Mesodermal cell (in vitro differentiated cells): ENCODE data around the gene ANKK1.

Source experiments
- H3K27ac ChIP-seq: 2 replicates; pipeline ENCODE4 v1.7.0; 2013; ENCODE audit warnings: mild to moderate bottlenecking, low read depth, low read length, moderate library complexity; ENCODE audit not compliant: severe bottlenecking
- H3K36me3 ChIP-seq: 2 replicates; pipeline ENCODE4 v1.7.1; 2013; ENCODE audit warnings: mild to moderate bottlenecking, low read length, moderate library complexity; ENCODE audit not compliant: control insufficient read depth, insufficient read depth
- H3K4me1 ChIP-seq: one replicate; pipeline ENCODE4 v1.7.1; 2013; ENCODE audit warnings: mild to moderate bottlenecking, low read length; ENCODE audit not compliant: insufficient read depth, control insufficient read depth, poor library complexity, severe bottlenecking
- H3K4me3 ChIP-seq: 2 replicates; pipeline ENCODE4 v1.7.0; 2013; ENCODE audit warnings: low read length, control low read depth, mild to moderate bottlenecking; ENCODE audit not compliant: insufficient read depth, poor library complexity, severe bottlenecking; ENCODE audit errors: extremely low read depth
- H3K9me3 ChIP-seq: 2 replicates; pipeline ENCODE4 v1.7.1; 2013; ENCODE audit warnings: mild to moderate bottlenecking, low read length, moderate library complexity; ENCODE audit not compliant: control insufficient read depth
- WGBS, 2 experiments: methylation state at CpG; one replicate each; pipeline ENCODE4 v1.1.5; 2013; ENCODE audit warnings: missing lambda C conversion rate in 2 of 2; ENCODE audit not compliant: insufficient coverage in 2 of 2; 5-methylcytosine and 5-hydroxymethylcytosine counted together

Gene ANKK1

GRCh38 chr11:113363406-113363805 is 24.2 kb upstream of the ANKK1 start:
- 100% methylated on average over 3 of the region's 5 CpGs for WGBS, 2 experiments
- no peak overlapping the region for H3K27ac ChIP-seq

GRCh38 chr11:113363996-113364641 is 23.5 kb upstream of the ANKK1 start:
- WGBS, 2 experiments, result 85 to 97% methylated on average over 4 of the region's 7 CpGs
- Histone ChIP-seq H3K9me3 (no peaks in the 10 kb centered on the region), H3K4me3 (no peak overlapping the region), H3K4me1 (no peaks in the 10 kb centered on the region), H3K36me3 (no peaks in the 10 kb centered on the region), H3K27ac (no peak overlapping the region)

More at GRCh38 chr11:113363406-113363805, 24.2 kb upstream of the ANKK1 start:
- Histone ChIP-seq H3K9me3 (no peaks in the 10 kb centered on the region), H3K36me3 (no peaks in the 10 kb centered on the region), H3K4me1 (no peaks in the 10 kb centered on the region), H3K4me3 (no peak overlapping the region)

- no peak overlapping the region for H3K27ac ChIP-seq
- no peak overlapping the region for H3K4me3 ChIP-seq
- WGBS, 2 experiments, result 87 to 94% methylated on average over 2 to 4 of the region's 5 CpGs
- no peaks in the 10 kb centered on the region for H3K36me3 ChIP-seq
- no peaks in the 10 kb centered on the region for H3K4me1 ChIP-seq
- H3K9me3 ChIP-seq, result no peaks in the 10 kb centered on the region
Measured at GRCh38 chr11:113365895-113366294, 21.7 kb upstream of the ANKK1 start.

- Histone ChIP-seq H3K4me1 (no peaks in the 10 kb centered on the region), H3K36me3 (no peaks in the 10 kb centered on the region), H3K27ac (no peak overlapping the region), H3K4me3 (no peak overlapping the region), H3K9me3 (no peaks in the 10 kb centered on the region)
- WGBS, 2 experiments, result no CpG with 5 or more reads among the region's 3 CpGs
Measured at GRCh38 chr11:113369411-113369810, 18.2 kb upstream of the ANKK1 start.

- H3K27ac ChIP-seq, result no peak overlapping the region
- no peaks in the 10 kb centered on the region for H3K9me3 ChIP-seq
- H3K4me3 ChIP-seq, result no peak overlapping the region
- 83 to 87% methylated on average over 3 to 4 of the region's 5 CpGs for WGBS, 2 experiments
- no peaks in the 10 kb centered on the region for H3K4me1 ChIP-seq
- no peaks in the 10 kb centered on the region for H3K36me3 ChIP-seq
Measured at GRCh38 chr11:113370634-113371033, 16.9 kb upstream of the ANKK1 start.

- Histone ChIP-seq H3K4me3 (no peak overlapping the region), H3K9me3 (no peaks in the 10 kb centered on the region), H3K4me1 (no peaks in the 10 kb centered on the region), H3K36me3 (no peaks in the 10 kb centered on the region), H3K27ac (no peak overlapping the region)
- WGBS, 2 experiments, result no CpG with 5 or more reads among the region's 4 CpGs
Measured at GRCh38 chr11:113372309-113372708, 15.3 kb upstream of the ANKK1 start.

GRCh38 chr11:113373306-113373705 is 14.3 kb upstream of the ANKK1 start:
- Histone ChIP-seq H3K9me3 (no peaks in the 10 kb centered on the region), H3K4me3 (no peak overlapping the region), H3K27ac (no peak overlapping the region), H3K4me1 (peaks cover 5% of the 10 kb centered on the region), H3K36me3 (no peaks in the 10 kb centered on the region)
- WGBS, 2 experiments, result 84 to 89% methylated on average over 2 to 3 of the region's 3 CpGs

GRCh38 chr11:113373981-113374560 is 13.5 kb upstream of the ANKK1 start:
- H3K4me3 ChIP-seq, result no peak overlapping the region
- WGBS, 2 experiments, result 83 to 92% methylated on average over 7 to 9 of the region's 10 CpGs
- H3K36me3 ChIP-seq, result no peaks in the 10 kb centered on the region
- no peaks in the 10 kb centered on the region for H3K9me3 ChIP-seq
- peaks cover 5% of the 10 kb centered on the region for H3K4me1 ChIP-seq
- H3K27ac ChIP-seq, result no peak overlapping the region

GRCh38 chr11:113375402-113375801 is 12.2 kb upstream of the ANKK1 start:
- Histone ChIP-seq H3K9me3 (no peaks in the 10 kb centered on the region), H3K4me1 (peaks cover 5% of the 10 kb centered on the region), H3K4me3 (no peak overlapping the region), H3K36me3 (no peaks in the 10 kb centered on the region), H3K27ac (no peak overlapping the region)
- 85 to 92% methylated on average over 4 of the region's 5 CpGs for WGBS, 2 experiments

GRCh38 chr11:113376156-113376555 is 11.4 kb upstream of the ANKK1 start:
- WGBS, 2 experiments, result 81 to 88% methylated on average over 1 to 2 of the region's 3 CpGs
- H3K4me1 ChIP-seq, result peaks cover 5% of the 10 kb centered on the region
- H3K36me3 ChIP-seq, result no peaks in the 10 kb centered on the region
- H3K9me3 ChIP-seq, result no peaks in the 10 kb centered on the region
- no peak overlapping the region for H3K27ac ChIP-seq
- no peak overlapping the region for H3K4me3 ChIP-seq

- Histone ChIP-seq H3K4me1 (peaks cover 5% of the 10 kb centered on the region), H3K36me3 (no peaks in the 10 kb centered on the region), H3K27ac (no peak overlapping the region), H3K4me3 (no peak overlapping the region), H3K9me3 (no peaks in the 10 kb centered on the region)
- 69 to 80% methylated on average over 2 to 3 of the region's 7 CpGs for WGBS, 2 experiments
Measured at GRCh38 chr11:113377681-113378412, 9.7 kb upstream of the ANKK1 start.
